GM19463 (cell line): ENCODE data around the gene PDK1.
"Not testable (repeated sequence)": the region's sequence is repeated elsewhere in the genome, so short reads cannot be mapped to it uniquely, and the experiment has no call there.

ENCODE experiments used
- ATAC-seq: cut with Tn5 transposase; IDR thresholded peaks from one replicate; pipeline ENCODE4 v1.9.1; 2021; ENCODE audit warnings: mild to moderate bottlenecking, moderate library complexity; ENCODE audit not compliant: unreplicated experiment

PDK1 gene

GRCh38 chr2:172551271-172551670, 4.6 kb upstream of the PDK1 start:
- ATAC-seq: no peak

GRCh38 chr2:172552547-172553291, 3.2 kb upstream of the PDK1 start:
- no peak for ATAC-seq

- no peak for ATAC-seq
Observed at GRCh38 chr2:172554352-172555271, 1.3 kb upstream of the PDK1 start.

- no peak for ATAC-seq
Observed at GRCh38 chr2:172555272-172555521, 693 bp upstream of the PDK1 start.

- peak; percentile 63 for ATAC-seq
Observed at GRCh38 chr2:172556284-172557033, 569 bp downstream of the PDK1 start.

GRCh38 chr2:172558372-172558771, 2.5 kb downstream of the PDK1 start:
- no peak for ATAC-seq

- no peak for ATAC-seq
Observed at GRCh38 chr2:172560721-172561120, 4.8 kb downstream of the PDK1 start.

GRCh38 chr2:172561270-172561669, 5.4 kb downstream of the PDK1 start:
- no peak for ATAC-seq

GRCh38 chr2:172562298-172562697, 6.4 kb downstream of the PDK1 start:
- no peak for ATAC-seq

- no peak for ATAC-seq
Observed at GRCh38 chr2:172564376-172564775, 8.5 kb downstream of the PDK1 start.

- no peak for ATAC-seq
Observed at GRCh38 chr2:172571245-172571644, 15.4 kb downstream of the PDK1 start.

GRCh38 chr2:172572981-172573380, 17.1 kb downstream of the PDK1 start:
- no peak for ATAC-seq

GRCh38 chr2:172574965-172575364, 19.1 kb downstream of the PDK1 start:
- no peak for ATAC-seq

- no peak for ATAC-seq
Observed at GRCh38 chr2:172578054-172578453, 22.2 kb downstream of the PDK1 start.

- ATAC-seq: no peak
Observed at GRCh38 chr2:172578860-172579512, 23.1 kb downstream of the PDK1 start.

GRCh38 chr2:172580544-172580943, 24.7 kb downstream of the PDK1 start:
- ATAC-seq: no peak

- ATAC-seq: no peak
Observed at GRCh38 chr2:172582656-172583055, 26.8 kb downstream of the PDK1 start.

GRCh38 chr2:172586245-172586891, 30.5 kb downstream of the PDK1 start:
- no peak for ATAC-seq

- ATAC-seq: not testable (repeated sequence)
Observed at GRCh38 chr2:172587231-172587630, 31.3 kb downstream of the PDK1 start.

GRCh38 chr2:172588931-172589330, 33.0 kb downstream of the PDK1 start:
- ATAC-seq: no peak

- not testable (repeated sequence) for ATAC-seq
Observed at GRCh38 chr2:172591386-172591785, 35.5 kb downstream of the PDK1 start.
